ENCODE results near the gene CCRL2.
A peak's percentile ranks its signal among the peaks of the same experiment; 100 is the strongest.
"Not testable (repeated sequence)": the region's sequence is repeated elsewhere in the genome, so short reads cannot be mapped to it uniquely, and the experiment has no call there.

CCRL2 gene

GRCh38 chr3:46380471-46381221 is 26.4 kb upstream of the CCRL2 start:
- no peak for DNase-seq

- no peak for DNase-seq
These were observed 25.4 kb upstream of the CCRL2 start for GRCh38 chr3:46381625-46382024.

- no peak for DNase-seq
These were observed 23.7 kb upstream of the CCRL2 start for GRCh38 chr3:46383211-46383950.

GRCh38 chr3:46383951-46384330 is 23.1 kb upstream of the CCRL2 start:
- DNase-seq = no peak

- DNase-seq = no peak
These were observed 20.9 kb upstream of the CCRL2 start for GRCh38 chr3:46386205-46386604.

- not testable (repeated sequence) for DNase-seq
These were observed 18.2 kb upstream of the CCRL2 start for GRCh38 chr3:46388847-46389246.

GRCh38 chr3:46389306-46389705 is 17.8 kb upstream of the CCRL2 start:
- DNase-seq = no peak

GRCh38 chr3:46391526-46391925 is 15.5 kb upstream of the CCRL2 start:
- not testable (repeated sequence) for DNase-seq

- no peak for DNase-seq
These were observed 14.0 kb upstream of the CCRL2 start for GRCh38 chr3:46393011-46393410.

GRCh38 chr3:46393554-46394434 is 13.3 kb upstream of the CCRL2 start:
- no peak for DNase-seq

- DNase-seq = no peak
These were observed 11.8 kb upstream of the CCRL2 start for GRCh38 chr3:46395210-46395661.

- DNase-seq = peak in 1 of 2 donors; percentile 39
These were observed 11.1 kb upstream of the CCRL2 start for GRCh38 chr3:46395766-46396530.

GRCh38 chr3:46397111-46397510 is 9.9 kb upstream of the CCRL2 start:
- no peak for DNase-seq

GRCh38 chr3:46398186-46398955 is 8.7 kb upstream of the CCRL2 start:
- no peak for DNase-seq

GRCh38 chr3:46399098-46399497 is 8.0 kb upstream of the CCRL2 start:
- DNase-seq = no peak

- DNase-seq = no peak
These were observed 7.5 kb upstream of the CCRL2 start for GRCh38 chr3:46399557-46399956.

- no peak for DNase-seq
These were observed 6.9 kb upstream of the CCRL2 start for GRCh38 chr3:46400000-46400734.

GRCh38 chr3:46400846-46401245 is 6.2 kb upstream of the CCRL2 start:
- DNase-seq = no peak

GRCh38 chr3:46401579-46401978 is 5.5 kb upstream of the CCRL2 start:
- no peak for DNase-seq

- DNase-seq = not testable (repeated sequence)
These were observed 4.2 kb upstream of the CCRL2 start for GRCh38 chr3:46402902-46403301.

Measured in CD4-positive, alpha-beta T cell treated with Interferon alpha-2 for 1 hour (primary cell).